KOPT-K1 (cell line): ENCODE data around the gene PLCD3.

Experiments used
- H3K27ac ChIP-seq: fragments of 200-600 bp; sonication (generic); 2 replicates; pipeline ENCODE4 v1.5.1; 2016; ENCODE audit warnings: antibody characterized with exemption, mild to moderate bottlenecking, low read depth, low read length; ENCODE audit not compliant: poor library complexity, severe bottlenecking
- H3K36me3 ChIP-seq: fragments of 200-600 bp; sonication (generic); 2 replicates; pipeline ENCODE4 v1.5.1; 2017; ENCODE audit warnings: antibody characterized with exemption, mild to moderate bottlenecking, low read length, moderate library complexity; ENCODE audit not compliant: insufficient read depth
- H3K9me3 ChIP-seq: fragments of 200-600 bp; sonication (generic); 2 replicates; pipeline ENCODE4 v1.5.1; 2017; ENCODE audit warnings: antibody characterized with exemption, low read length, mild to moderate bottlenecking; ENCODE audit not compliant: insufficient read depth, poor library complexity, severe bottlenecking

The PLCD3 gene

GRCh38 chr17:45132320-45132571 is at the start of gene PLCD3:
PLCD3 (minus strand) TSS chr17:45132515; CDS start chr17:45132410, 105 bp downstream.
- Histone ChIP-seq H3K27ac (peak within 1 kb of the TSS; percentile 50), H3K9me3 (no peaks in the 10 kb centered on the region), H3K36me3 (no peaks in the 10 kb centered on the region)

GRCh38 chr17:45177563-45177962 is 45.2 kb upstream of the PLCD3 start:
- no peak overlapping the region for H3K27ac ChIP-seq

GRCh38 chr17:45175759-45176115 is 43.4 kb upstream of the PLCD3 start:
- Histone ChIP-seq H3K9me3 (no peaks in the 10 kb centered on the region), H3K27ac (no peak overlapping the region), H3K36me3 (no peaks in the 10 kb centered on the region)

More at GRCh38 chr17:45177563-45177962, 45.2 kb upstream of the PLCD3 start:
- H3K9me3 ChIP-seq: no peaks in the 10 kb centered on the region
- no peaks in the 10 kb centered on the region for H3K36me3 ChIP-seq

GRCh38 chr17:45172541-45173286 is 40.4 kb upstream of the PLCD3 start:
- Histone ChIP-seq H3K9me3 (no peaks in the 10 kb centered on the region), H3K27ac (peak overlapping the region; percentile 93), H3K36me3 (no peaks in the 10 kb centered on the region)

- H3K9me3 ChIP-seq: no peaks in the 10 kb centered on the region
- no peaks in the 10 kb centered on the region for H3K36me3 ChIP-seq
- peak overlapping the region; percentile 93 for H3K27ac ChIP-seq
Observed at GRCh38 chr17:45172232-45172540, 39.9 kb upstream of the PLCD3 start.

GRCh38 chr17:45171338-45172231 is 39.3 kb upstream of the PLCD3 start:
- peak overlapping the region; percentile 93 for H3K27ac ChIP-seq

GRCh38 chr17:45170931-45171337 is 38.6 kb upstream of the PLCD3 start:
- Histone ChIP-seq H3K9me3 (no peaks in the 10 kb centered on the region), H3K36me3 (no peaks in the 10 kb centered on the region), H3K27ac (peak overlapping the region; percentile 93)

More at GRCh38 chr17:45171338-45172231, 39.3 kb upstream of the PLCD3 start:
- no peaks in the 10 kb centered on the region for H3K36me3 ChIP-seq
- no peaks in the 10 kb centered on the region for H3K9me3 ChIP-seq

GRCh38 chr17:45170280-45170930 is 38.1 kb upstream of the PLCD3 start:
- Histone ChIP-seq H3K36me3 (no peaks in the 10 kb centered on the region), H3K27ac (peak overlapping the region; percentile 93), H3K9me3 (no peaks in the 10 kb centered on the region)

- Histone ChIP-seq H3K27ac (no peak overlapping the region), H3K36me3 (no peaks in the 10 kb centered on the region), H3K9me3 (no peaks in the 10 kb centered on the region)
Observed at GRCh38 chr17:45168991-45169752, 36.9 kb upstream of the PLCD3 start.

- Histone ChIP-seq H3K36me3 (no peaks in the 10 kb centered on the region), H3K27ac (no peak overlapping the region), H3K9me3 (no peaks in the 10 kb centered on the region)
Observed at GRCh38 chr17:45164734-45165269, 32.5 kb upstream of the PLCD3 start.

- H3K9me3 ChIP-seq: no peaks in the 10 kb centered on the region
- peak overlapping the region; percentile 99 for H3K27ac ChIP-seq
- H3K36me3 ChIP-seq: 0 out of 2 replicates have a peak, but pooled peaks cover 5% of the 10 kb centered on the region
Observed at GRCh38 chr17:45162025-45162687, 29.8 kb upstream of the PLCD3 start.

GRCh38 chr17:45161288-45162024 is 29.1 kb upstream of the PLCD3 start, which contains the start of gene HEXIM2:
HEXIM2 (plus strand) TSS chr17:45161875; CDS start chr17:45162794, 919 bp downstream.
- peak within 1 kb of the TSS; percentile 99 for H3K27ac ChIP-seq
- H3K9me3 ChIP-seq: no peaks in the 10 kb centered on the region
- 0 out of 2 replicates have a peak, but pooled peaks cover 5% of the 10 kb centered on the region for H3K36me3 ChIP-seq

- H3K36me3 ChIP-seq: 0 out of 2 replicates have a peak, but pooled peaks cover 5% of the 10 kb centered on the region
- peak overlapping the region; percentile 99 for H3K27ac ChIP-seq
- no peaks in the 10 kb centered on the region for H3K9me3 ChIP-seq
Observed at GRCh38 chr17:45160447-45161287, 28.4 kb upstream of the PLCD3 start.
